ENCODE results near the gene CRELD2.

GRCh38 chr22:49913026-49913425 is 5.4 kb upstream of the CRELD2 start:
- no peak for TF ChIP-seq POLR2A (IDR thresholded peaks at IDR 0.05)
- no peak for TF ChIP-seq CTCF (IDR thresholded peaks at IDR 0.05)

Data from thyroid gland (tissue), 4 donors.